ENCODE data around the gene ANKEF1. TPM values are rescaled to one million over a fixed set of nuclear protein-coding genes. Genes with fewer than 3 reads are reported as not detected.

ANKEF1 gene
- polyA plus RNA-seq, 12 donors, result 0.98 to 3.2 (median 1.3) TPM; not detected in 2

DNA sequence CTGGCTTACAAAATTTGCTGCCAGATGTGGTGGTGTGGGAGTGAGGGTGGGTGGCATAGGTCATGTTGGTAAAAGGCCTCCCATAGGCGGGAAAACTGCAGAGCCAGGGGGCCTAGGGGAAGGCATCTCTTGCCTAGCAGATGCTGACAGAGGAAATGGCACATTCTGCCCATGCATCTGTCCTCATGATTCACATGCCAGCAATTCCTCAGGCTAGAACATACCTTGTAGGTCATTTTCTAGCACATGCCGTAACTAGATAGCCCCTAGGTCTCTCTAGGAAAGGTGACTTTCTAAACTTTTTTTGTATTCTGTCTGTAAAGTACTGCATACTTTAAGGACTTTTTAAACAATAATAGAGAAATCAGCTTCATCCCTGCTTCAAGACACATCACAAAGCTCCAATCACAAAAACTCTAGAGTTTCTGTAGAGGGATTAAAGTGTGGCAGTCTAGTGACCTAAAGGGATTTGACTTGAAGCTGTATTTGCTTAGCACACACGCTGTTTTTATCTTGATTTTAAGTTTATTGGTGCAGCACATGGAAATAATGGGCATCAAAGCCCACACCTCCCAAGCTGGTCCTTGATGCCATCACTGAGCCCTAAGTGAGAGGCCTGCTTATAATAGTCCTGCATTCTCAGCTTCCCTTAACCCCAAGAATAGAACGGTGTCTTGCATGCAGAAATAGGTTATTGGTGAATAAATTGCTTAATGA is 55.2 kb downstream of the ANKEF1 start:
- DNase-seq, result no peak

DNA sequence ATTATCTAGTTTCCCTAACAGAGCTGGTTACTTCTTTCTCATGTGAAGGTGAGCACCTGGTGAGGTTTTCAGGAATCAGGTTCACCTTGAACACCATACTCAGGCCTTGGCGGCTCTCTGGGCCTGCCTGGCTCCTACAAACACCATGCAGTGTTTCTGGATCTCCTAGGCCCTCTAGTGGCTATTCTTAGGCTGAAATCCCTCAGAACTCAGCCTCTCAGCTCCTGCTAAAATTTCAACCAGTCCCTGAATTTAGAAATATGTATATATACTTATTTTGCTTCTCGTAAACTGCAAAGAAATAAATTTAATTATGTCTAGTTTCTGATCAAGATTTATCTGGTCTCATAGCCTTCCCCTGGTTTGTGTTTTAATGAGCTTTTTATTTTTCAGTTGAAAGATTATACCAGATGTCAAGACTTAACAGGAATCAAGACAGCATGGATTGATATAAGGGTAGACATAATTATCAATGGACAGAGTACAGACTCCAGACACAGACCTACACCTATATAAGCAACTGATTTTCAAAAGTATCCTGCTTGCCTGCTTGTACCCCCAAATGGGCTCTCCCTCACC is 55.9 kb downstream of the ANKEF1 start:
- peak; percentile 45 for DNase-seq

DNA sequence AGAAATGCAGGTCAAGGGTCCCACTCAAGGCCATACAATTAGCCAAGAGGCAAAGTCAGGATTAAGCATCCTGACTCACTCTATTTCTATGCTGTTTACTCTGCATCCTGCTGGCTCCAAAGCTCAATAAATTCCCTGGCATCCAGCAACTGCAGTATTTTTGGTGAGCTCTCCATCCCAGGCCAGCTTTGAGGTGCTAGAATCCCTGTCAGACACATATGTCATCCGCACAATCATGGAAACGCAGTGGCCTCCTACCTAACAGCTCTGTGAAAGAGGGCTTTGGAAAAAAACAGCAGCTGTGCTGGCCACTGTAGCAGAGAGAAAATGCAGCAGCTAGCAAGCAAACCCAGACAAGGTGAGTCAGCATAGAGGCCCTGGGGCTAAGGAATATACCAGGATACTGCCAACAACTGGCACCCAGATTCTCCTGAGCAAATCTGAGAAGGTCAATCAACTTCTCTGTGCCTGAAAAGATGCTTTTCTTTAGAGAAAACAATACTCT is 58.4 kb downstream of the ANKEF1 start:
- DNase-seq, result no peak

DNA sequence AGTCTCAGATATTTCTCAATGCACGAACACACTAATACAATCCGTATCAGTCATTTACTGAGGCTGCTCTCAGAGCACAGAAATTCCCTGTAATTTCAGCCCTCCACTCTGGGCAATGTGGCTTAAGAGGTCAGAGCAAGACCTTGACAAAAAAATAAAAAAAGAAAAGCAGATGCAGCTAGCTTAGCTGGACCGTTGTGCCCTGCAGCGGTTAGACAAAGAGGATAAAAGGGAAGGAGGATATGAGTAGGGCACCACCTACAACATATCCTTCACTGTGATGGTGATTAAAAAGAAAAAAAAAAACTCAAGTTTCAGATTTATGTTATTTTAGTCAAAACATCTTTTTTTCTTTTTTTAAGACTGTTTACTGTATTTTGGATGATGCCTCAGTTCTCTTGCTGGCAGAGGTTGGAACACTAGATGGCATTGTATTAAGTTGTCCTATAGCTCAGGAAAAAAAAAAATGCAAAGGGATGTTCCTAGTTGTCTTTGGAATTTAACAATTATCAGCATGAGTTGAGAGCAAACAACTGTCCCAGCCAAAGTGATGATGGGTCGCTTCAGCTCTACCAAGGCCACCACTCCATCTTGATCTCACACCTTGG is 59.9 kb downstream of the ANKEF1 start:
- no peak for DNase-seq

DNA sequence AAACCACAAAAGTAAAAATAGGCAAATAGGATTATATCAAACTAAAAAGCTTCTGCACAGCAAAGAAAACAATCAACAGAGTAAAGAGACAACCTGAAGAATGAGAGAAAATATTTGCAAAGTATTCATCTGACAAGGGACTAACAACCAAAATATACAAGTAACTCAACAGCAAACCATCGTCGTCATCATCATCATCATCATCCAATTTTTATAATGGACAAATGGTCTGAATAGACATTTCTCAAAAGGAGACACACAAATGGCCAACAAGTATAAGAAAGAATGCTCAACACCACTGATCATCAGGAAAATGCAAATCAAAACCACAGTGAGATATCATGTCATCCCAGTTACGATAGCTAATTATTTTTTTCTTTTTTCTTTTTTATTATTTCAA is 62.0 kb downstream of the ANKEF1 start:
- no peak for DNase-seq

DNA sequence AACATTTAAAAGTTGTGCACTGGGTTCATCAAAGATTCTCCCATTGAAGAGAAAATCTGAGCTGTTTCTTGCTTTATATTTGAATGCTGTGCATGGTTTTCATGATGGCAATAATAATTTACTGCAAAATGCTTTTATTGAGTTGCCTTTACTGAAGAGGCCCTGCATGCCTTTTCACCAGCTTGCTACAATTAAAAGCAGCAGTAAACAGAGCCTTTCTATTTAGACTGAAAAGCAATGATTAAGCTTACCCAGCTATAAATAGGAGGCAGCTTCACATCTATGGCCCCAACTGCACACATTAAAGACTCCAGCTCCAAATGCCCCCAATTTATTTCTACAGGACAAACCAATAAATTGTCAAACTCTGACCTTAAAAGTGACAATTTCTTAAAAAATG is 70.3 kb downstream of the ANKEF1 start:
- no peak for DNase-seq

Other genes starting within 250 kb of the ANKEF1 start
- under 1 TPM in 10 of 12 donors, not detected in 2; 0.05 to 0.25 (median 0.17) TPM for gene PAK5, start 195.9 kb upstream of the ANKEF1 start, polyA plus RNA-seq (ENCODE audit: insufficient read length in 12 of 12)
- 10 to 100 TPM in 1 of 12 donors, 1 to 10 TPM in 10, not detected in 1; 2.8 to 11.7 (median 5.9) TPM for gene SNAP25, start 183.8 kb downstream of the ANKEF1 start, polyA plus RNA-seq (ENCODE audit: insufficient read length in 12 of 12)

All from muscle of arm (tissue), 12 donors.